Liver (tissue), 9 donors: ENCODE measurements around the gene PDPN. TPM values are rescaled to one million over a fixed set of nuclear protein-coding genes. Genes with fewer than 3 reads are reported as not detected.

Experiments
- DNase-seq: peaks from one replicate; pipeline ENCODE4 v3.0.0-alpha.2; 2017; ENCODE audit warnings: low spot score
- H3K27ac ChIP-seq, 2 donors: one replicate each; pipeline ENCODE4 v1.7.0; 2013; ENCODE audit warnings: inconsistent platforms in 2 of 2, low read length in 2 of 2, control low read depth in 1 of 2, low read depth in 1 of 2, mild to moderate bottlenecking in 1 of 2
- H3K27me3 ChIP-seq, 4 donors: one replicate each; pipeline versions ENCODE4 v1.6.1 to v1.7.0; 2013; ENCODE audit warnings: low read length in 3 of 4, inconsistent platforms in 1 of 4, mild to moderate bottlenecking in 1 of 4, moderate library complexity in 1 of 4; ENCODE audit not compliant: control insufficient read depth in 4 of 4, insufficient read depth in 4 of 4
- H3K36me3 ChIP-seq, 4 donors: one replicate each; pipeline versions ENCODE4 v1.6.1 to v1.7.0; 2013; ENCODE audit warnings: low read length in 3 of 4, mild to moderate bottlenecking in 3 of 4, low read depth in 1 of 4, moderate library complexity in 1 of 4; ENCODE audit not compliant: control insufficient read depth in 4 of 4, insufficient read depth in 3 of 4
- H3K4me1 ChIP-seq, 4 donors: one replicate each; pipeline versions ENCODE4 v1.6.1 to v1.7.0; 2013; ENCODE audit warnings: low read length in 3 of 4, mild to moderate bottlenecking in 3 of 4, moderate library complexity in 1 of 4; ENCODE audit not compliant: control insufficient read depth in 4 of 4, insufficient read depth in 4 of 4
- H3K4me3 ChIP-seq, 3 donors: one replicate each; pipeline versions ENCODE4 v1.6.1 to v1.7.0; 2013; ENCODE audit warnings: low read length in 3 of 3, control low read depth in 1 of 3, low read depth in 1 of 3, mild to moderate bottlenecking in 1 of 3
- H3K9ac ChIP-seq, 2 donors: one replicate each; pipeline ENCODE4 v1.7.0; 2013; ENCODE audit warnings: low read length in 2 of 2, mild to moderate bottlenecking in 2 of 2, moderate library complexity in 2 of 2, control low read depth in 1 of 2, low read depth in 1 of 2
- H3K9me3 ChIP-seq, 4 donors: one replicate each; pipeline versions ENCODE4 v1.6.1 to v1.7.0; 2013; ENCODE audit warnings: low read length in 3 of 4; ENCODE audit not compliant: control insufficient read depth in 4 of 4
- FOXA2 ChIP-seq: IDR thresholded peaks from 2 replicates; pipeline ENCODE4 v1.6.1; 2016; ENCODE audit warnings: antibody characterized with exemption
- GABPA ChIP-seq, 2 donors: IDR thresholded peaks in 1 of 2; conservative IDR thresholded peaks in 1 of 2; 2 replicates each; pipeline ENCODE4 v1.6.1; 2016; ENCODE audit warnings: antibody characterized with exemption in 2 of 2, mild to moderate bottlenecking in 1 of 2, moderate library complexity in 1 of 2
- HNF4A ChIP-seq, 2 donors: conservative IDR thresholded peaks; 2 replicates each; pipeline ENCODE4 v1.6.1; 2016; ENCODE audit warnings: antibody characterized with exemption in 2 of 2, mild to moderate bottlenecking in 2 of 2
- HNF4G ChIP-seq: IDR thresholded peaks from 2 replicates; pipeline ENCODE4 v1.6.1; 2016; ENCODE audit warnings: antibody characterized with exemption
- NR2F2 ChIP-seq: IDR thresholded peaks from 2 replicates; pipeline ENCODE4 v1.6.1; 2016; ENCODE audit warnings: antibody characterized with exemption
- RAD21 ChIP-seq, 2 donors: IDR thresholded peaks; 2 replicates each; pipeline ENCODE4 v1.6.1; 2016; ENCODE audit warnings: antibody characterized with exemption in 2 of 2, mild to moderate bottlenecking in 2 of 2
- RXRA ChIP-seq, 2 donors: IDR thresholded peaks; 2 replicates each; pipeline ENCODE4 v1.6.1; 2017 to 2018; ENCODE audit warnings: antibody characterized with exemption in 2 of 2, mild to moderate bottlenecking in 1 of 2
- SP1 ChIP-seq: IDR thresholded peaks from 2 replicates; pipeline ENCODE4 v1.6.1; 2018; ENCODE audit warnings: antibody characterized with exemption, mild to moderate bottlenecking
- TAF1 ChIP-seq: conservative IDR thresholded peaks from 2 replicates; pipeline ENCODE4 v1.6.1; 2016; ENCODE audit warnings: antibody characterized with exemption, mild to moderate bottlenecking
- WGBS: extraction: QIAGEN DNeasy Blood & Tissue Kit; methylation state at CpG from one replicate; pipeline ENCODE4 v1.1.7; 2013; 5-methylcytosine and 5-hydroxymethylcytosine counted together
- polyA plus RNA-seq, 2 donors: library from polyadenylated mRNA; stranded (reverse) in 1 of 2; unstranded in 1 of 2; fragments of 200-250 nt in 1 of 2; fragments of >200 nt in 1 of 2; fragmentation: Nextera tagmentation in 1 of 2; extraction: Ambion mirVana in 1 of 2; gene quantifications; one replicate each; pipeline versions ENCODE4 v1.2.1 to v1.2.3, GENCODE V29; 2013 to 2015
- total RNA-seq, 2 donors: library from RNA; depleted of rRNA; stranded (reverse); fragments of >200 nt; gene quantifications; one replicate each; pipeline ENCODE4 v1.2.3, GENCODE V29; 2014
- TF ChIP-seq, protein P1 (sequence below): IDR thresholded peaks from 2 replicates; pipeline ENCODE4 v1.6.1; 2016; ENCODE audit warnings: antibody characterized with exemption
- TF ChIP-seq, protein P2 (sequence below): IDR thresholded peaks from 2 replicates; pipeline ENCODE4 v1.6.1; 2016; ENCODE audit warnings: antibody characterized with exemption, mild to moderate bottlenecking
- TF ChIP-seq, protein P3 (sequence below): IDR thresholded peaks from 2 replicates; pipeline ENCODE4 v1.6.1; 2016; ENCODE audit warnings: antibody characterized with exemption
- TF ChIP-seq, protein P4 (sequence below): fragments of 150-350 bp; IDR thresholded peaks from 2 replicates; pipeline ENCODE4 v1.5.1; 2017; ENCODE audit warnings: improper control_type of control experiment, low read depth, low read length; ENCODE audit not compliant: missing input control
- donor health status: healthy.
- donor health status: healthy.
- donor health status: healthy.
- donor health status: healthy.
- donor health status: healthy.

Gene PDPN
- total and polyA plus RNA-seq, 4 donors: 0.09 to 0.31 (median 0.21) TPM

DNA sequence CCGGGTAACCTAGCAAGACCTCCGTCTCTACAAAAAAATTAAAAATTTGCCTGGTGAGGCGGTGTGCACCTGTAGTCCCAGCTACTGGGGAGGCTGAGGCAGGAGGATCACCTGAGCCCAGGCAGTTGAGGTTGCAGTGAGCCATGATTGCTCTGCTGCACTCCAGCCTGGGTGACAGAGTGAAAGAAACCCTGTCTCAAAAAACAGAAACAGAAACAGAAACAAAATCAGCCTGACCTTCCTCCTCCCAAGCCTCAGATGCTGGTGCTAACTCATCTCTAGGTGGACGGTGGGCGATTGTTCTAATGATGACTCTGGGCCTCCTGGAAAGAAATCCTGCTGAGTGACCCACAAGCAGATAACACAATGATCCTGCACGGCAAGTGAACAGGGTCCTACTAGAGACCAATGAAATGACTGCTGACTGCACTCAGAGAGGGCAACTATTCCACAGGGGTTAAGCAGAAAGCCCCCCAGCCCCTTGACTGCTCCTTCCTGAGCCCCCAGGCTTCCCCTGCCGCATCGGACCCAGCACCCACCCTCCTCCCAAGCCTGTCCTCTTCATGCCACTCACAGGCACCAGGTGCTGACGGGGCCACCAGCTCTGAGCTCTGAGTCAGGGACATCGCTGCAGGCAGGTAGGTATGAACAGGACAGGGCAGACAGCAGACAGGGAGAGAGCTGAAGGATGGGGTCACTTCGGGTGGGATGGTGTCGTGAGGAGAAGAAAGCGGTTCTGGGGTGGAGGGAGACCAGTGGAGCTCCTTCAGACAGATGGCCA is 42.0 kb upstream of the PDPN start:
- no peaks in the 10 kb centered on the region for H3K36me3 ChIP-seq
- no peaks in the 10 kb centered on the region for H3K4me1 ChIP-seq
- TF ChIP-seq FOXA2: no peak
- TF ChIP-seq NR2F2: no peak
- TF ChIP-seq, protein P1, sequence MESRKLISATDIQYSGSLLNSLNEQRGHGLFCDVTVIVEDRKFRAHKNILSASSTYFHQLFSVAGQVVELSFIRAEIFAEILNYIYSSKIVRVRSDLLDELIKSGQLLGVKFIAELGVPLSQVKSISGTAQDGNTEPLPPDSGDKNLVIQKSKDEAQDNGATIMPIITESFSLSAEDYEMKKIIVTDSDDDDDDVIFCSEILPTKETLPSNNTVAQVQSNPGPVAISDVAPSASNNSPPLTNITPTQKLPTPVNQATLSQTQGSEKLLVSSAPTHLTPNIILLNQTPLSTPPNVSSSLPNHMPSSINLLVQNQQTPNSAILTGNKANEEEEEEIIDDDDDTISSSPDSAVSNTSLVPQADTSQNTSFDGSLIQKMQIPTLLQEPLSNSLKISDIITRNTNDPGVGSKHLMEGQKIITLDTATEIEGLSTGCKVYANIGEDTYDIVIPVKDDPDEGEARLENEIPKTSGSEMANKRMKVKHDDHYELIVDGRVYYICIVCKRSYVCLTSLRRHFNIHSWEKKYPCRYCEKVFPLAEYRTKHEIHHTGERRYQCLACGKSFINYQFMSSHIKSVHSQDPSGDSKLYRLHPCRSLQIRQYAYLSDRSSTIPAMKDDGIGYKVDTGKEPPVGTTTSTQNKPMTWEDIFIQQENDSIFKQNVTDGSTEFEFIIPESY: no peak
- no peak for TF ChIP-seq HNF4A (conservative IDR thresholded peaks at IDR 0.05)
- TF ChIP-seq GABPA (IDR thresholded peaks at IDR 0.05 in 1 of 2, conservative IDR thresholded peaks at IDR 0.05 in 1 of 2): no peak
- no peak for TF ChIP-seq RAD21 (IDR thresholded peaks at IDR 0.05)
- TF ChIP-seq, protein P2, sequence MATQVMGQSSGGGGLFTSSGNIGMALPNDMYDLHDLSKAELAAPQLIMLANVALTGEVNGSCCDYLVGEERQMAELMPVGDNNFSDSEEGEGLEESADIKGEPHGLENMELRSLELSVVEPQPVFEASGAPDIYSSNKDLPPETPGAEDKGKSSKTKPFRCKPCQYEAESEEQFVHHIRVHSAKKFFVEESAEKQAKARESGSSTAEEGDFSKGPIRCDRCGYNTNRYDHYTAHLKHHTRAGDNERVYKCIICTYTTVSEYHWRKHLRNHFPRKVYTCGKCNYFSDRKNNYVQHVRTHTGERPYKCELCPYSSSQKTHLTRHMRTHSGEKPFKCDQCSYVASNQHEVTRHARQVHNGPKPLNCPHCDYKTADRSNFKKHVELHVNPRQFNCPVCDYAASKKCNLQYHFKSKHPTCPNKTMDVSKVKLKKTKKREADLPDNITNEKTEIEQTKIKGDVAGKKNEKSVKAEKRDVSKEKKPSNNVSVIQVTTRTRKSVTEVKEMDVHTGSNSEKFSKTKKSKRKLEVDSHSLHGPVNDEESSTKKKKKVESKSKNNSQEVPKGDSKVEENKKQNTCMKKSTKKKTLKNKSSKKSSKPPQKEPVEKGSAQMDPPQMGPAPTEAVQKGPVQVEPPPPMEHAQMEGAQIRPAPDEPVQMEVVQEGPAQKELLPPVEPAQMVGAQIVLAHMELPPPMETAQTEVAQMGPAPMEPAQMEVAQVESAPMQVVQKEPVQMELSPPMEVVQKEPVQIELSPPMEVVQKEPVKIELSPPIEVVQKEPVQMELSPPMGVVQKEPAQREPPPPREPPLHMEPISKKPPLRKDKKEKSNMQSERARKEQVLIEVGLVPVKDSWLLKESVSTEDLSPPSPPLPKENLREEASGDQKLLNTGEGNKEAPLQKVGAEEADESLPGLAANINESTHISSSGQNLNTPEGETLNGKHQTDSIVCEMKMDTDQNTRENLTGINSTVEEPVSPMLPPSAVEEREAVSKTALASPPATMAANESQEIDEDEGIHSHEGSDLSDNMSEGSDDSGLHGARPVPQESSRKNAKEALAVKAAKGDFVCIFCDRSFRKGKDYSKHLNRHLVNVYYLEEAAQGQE: no peak
- TF ChIP-seq, protein P3, sequence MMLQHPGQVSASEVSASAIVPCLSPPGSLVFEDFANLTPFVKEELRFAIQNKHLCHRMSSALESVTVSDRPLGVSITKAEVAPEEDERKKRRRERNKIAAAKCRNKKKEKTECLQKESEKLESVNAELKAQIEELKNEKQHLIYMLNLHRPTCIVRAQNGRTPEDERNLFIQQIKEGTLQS: no peak
- no peak for TF ChIP-seq RXRA (IDR thresholded peaks at IDR 0.05)
- TF ChIP-seq HNF4G: no peak
- TF ChIP-seq TAF1: no peak
- DNase-seq: no peak
- H3K9me3 ChIP-seq: no peaks in the 10 kb centered on the region
- H3K27me3 ChIP-seq: peaks cover 0 to 3% (median under 1%) of the 10 kb centered on the region in 4 donors
- 83% methylated on average over 13 of the region's 13 CpGs for WGBS
- no peak overlapping the region for H3K9ac ChIP-seq
- H3K27ac ChIP-seq: no peak overlapping the region
- H3K4me3 ChIP-seq: no peak overlapping the region

DNA sequence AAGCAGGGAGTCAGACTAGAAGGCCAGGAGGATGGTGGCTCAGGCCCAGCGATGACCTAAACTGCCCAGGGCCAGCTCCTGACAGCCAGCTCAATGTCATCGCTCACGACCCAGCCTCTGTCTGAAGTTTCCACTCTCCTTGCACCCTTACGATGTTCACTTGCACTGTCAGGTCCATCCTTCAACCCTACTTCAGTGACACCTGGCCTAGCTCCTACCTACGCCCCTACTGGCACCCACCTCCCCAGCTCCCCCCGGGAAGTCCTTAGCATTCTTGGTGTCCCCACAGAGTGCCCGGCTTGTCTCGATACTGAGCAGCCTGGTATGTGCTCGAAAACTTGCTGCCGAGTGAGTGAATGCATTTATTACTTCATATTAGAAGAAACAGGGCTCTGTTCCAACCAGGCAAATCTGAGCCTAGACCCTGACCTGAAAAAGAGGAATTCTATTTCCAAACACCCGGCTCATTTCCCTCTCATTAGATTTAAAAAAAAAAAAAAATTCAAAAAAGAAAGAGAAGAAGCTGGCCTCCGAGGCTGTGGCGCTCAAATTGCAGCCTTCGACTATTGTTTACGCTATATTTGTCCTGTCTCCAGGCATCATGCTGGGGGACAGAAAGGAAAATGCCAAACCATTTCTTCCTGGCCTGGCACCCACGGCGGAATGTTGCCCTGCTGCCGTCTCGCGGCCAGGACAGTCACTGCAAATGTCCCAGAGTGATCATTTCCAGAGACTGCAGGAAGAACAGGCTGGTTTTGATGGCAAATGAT is 40.0 kb upstream of the PDPN start:
- Histone ChIP-seq H3K36me3 (no peaks in the 10 kb centered on the region), H3K4me1 (no peaks in the 10 kb centered on the region), H3K4me3 (no peak overlapping the region), H3K27me3 (peaks cover 0 to 3% (median under 1%) of the 10 kb centered on the region in 4 donors), H3K27ac (no peak overlapping the region), H3K9me3 (no peaks in the 10 kb centered on the region), H3K9ac (no peak overlapping the region)
- DNase-seq: no peak
- TF ChIP-seq HNF4G (no peak), SP1 (no peak), RAD21 (IDR thresholded peaks at IDR 0.05) (peak in 1 of 2 donors; percentile 30)
- TF ChIP-seq, protein P4, sequence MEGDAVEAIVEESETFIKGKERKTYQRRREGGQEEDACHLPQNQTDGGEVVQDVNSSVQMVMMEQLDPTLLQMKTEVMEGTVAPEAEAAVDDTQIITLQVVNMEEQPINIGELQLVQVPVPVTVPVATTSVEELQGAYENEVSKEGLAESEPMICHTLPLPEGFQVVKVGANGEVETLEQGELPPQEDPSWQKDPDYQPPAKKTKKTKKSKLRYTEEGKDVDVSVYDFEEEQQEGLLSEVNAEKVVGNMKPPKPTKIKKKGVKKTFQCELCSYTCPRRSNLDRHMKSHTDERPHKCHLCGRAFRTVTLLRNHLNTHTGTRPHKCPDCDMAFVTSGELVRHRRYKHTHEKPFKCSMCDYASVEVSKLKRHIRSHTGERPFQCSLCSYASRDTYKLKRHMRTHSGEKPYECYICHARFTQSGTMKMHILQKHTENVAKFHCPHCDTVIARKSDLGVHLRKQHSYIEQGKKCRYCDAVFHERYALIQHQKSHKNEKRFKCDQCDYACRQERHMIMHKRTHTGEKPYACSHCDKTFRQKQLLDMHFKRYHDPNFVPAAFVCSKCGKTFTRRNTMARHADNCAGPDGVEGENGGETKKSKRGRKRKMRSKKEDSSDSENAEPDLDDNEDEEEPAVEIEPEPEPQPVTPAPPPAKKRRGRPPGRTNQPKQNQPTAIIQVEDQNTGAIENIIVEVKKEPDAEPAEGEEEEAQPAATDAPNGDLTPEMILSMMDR: peak; percentile 10
- 63% methylated on average over 20 of the region's 20 CpGs for WGBS
